Left lung (tissue), 10 donors: ENCODE data around the gene AK5. TPM values are rescaled to one million over a fixed set of nuclear protein-coding genes. Genes with fewer than 3 reads are reported as not detected.

Source experiments
- ATAC-seq: fragments of 200-7000 bp; cut with Tn5 transposase; one replicate; pipeline ENCODE4 v1.9.1; 2020; ENCODE audit warnings: moderate library complexity
- DNase-seq, 4 donors: peaks; one replicate each; pipeline ENCODE4 v3.0.0-alpha.2; 2013 to 2020
- H3K27ac ChIP-seq, 2 donors: fragments of 200-600 bp; sonication (generic) in 1 of 2; one replicate each; pipeline versions ENCODE4 v1.5.0 to v1.8.0; 2020 to 2021
- H3K27me3 ChIP-seq, 2 donors: fragments of 200-600 bp; sonication (generic) in 1 of 2; one replicate each; pipeline versions ENCODE4 v1.5.0 to v1.8.0; 2020 to 2021
- H3K36me3 ChIP-seq, 2 donors: fragments of 200-600 bp; sonication (generic) in 1 of 2; one replicate each; pipeline versions ENCODE4 v1.5.0 to v1.8.0; 2020 to 2021
- H3K4me1 ChIP-seq, 2 donors: fragments of 200-600 bp; one replicate each; pipeline ENCODE4 v1.8.0; 2021
- H3K4me3 ChIP-seq, 2 donors: fragments of 200-600 bp; sonication (generic) in 1 of 2; one replicate each; pipeline versions ENCODE4 v1.5.0 to v1.8.0; 2020 to 2021; ENCODE audit warnings: mild to moderate bottlenecking in 1 of 2
- H3K9me3 ChIP-seq, 2 donors: fragments of 200-600 bp; sonication (generic) in 1 of 2; one replicate each; pipeline versions ENCODE4 v1.5.0 to v1.8.0; 2020 to 2021
- CTCF ChIP-seq, 2 donors: fragments of 200-600 bp; sonication (generic) in 1 of 2; IDR thresholded peaks; one replicate each; pipeline versions ENCODE4 v1.5.0 to v1.8.0; 2021; ENCODE audit warnings: antibody characterized with exemption in 2 of 2
- intact Hi-C, 2 donors: fragments of 100-400 bp; cut with DNase I; formaldehyde crosslinking; loops; one replicate each; pipeline versions ENCODE4 v1.11.2 to v1.14.2; 2022
- polyA plus RNA-seq, 6 donors: library from polyadenylated mRNA; unstranded; fragments of 120-200 nt; gene quantifications; one replicate each; pipeline ENCODE4 v1.2.1, GENCODE V29; 2013; ENCODE audit not compliant: insufficient read length in 6 of 6
- total RNA-seq, 2 donors: library from RNA; stranded (reverse); fragmentation: NEBNext Ultra II Directional; extraction: Animal tissue kit (Norgen Biotek cat#: 25700); gene quantifications; one replicate each; pipeline ENCODE4 v1.2.1, GENCODE V29; 2021
- donor health status: DM: no; HTN: yes; CAD: no.
- donor health status: DM: no; HTN: no; CAD: no.

AK5 gene
- total and polyA plus RNA-seq, 8 donors = 0.29 to 1.4 (median 0.80) TPM

DNA sequence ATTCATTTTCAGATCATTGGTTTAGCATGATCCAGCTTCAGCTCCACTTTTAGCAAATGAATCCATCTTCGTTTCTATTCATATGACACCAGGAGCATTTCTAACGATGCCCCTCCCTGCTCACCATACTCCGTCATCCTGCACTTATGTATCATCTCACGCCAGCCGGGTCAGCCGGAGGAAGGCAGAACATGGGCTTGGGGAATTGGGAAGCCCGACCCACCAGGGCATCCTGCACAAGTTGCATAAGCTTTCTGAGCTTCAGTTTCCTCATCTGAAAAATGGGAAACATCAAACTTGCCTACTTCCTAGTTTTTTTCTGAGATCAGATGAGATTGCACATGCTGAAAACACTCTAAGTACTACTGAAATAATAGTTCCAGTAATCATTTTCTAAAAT, 194.7 kb downstream of the AK5 start:
- no peak for TF ChIP-seq CTCF (IDR thresholded peaks at IDR 0.05)

GRCh38 chr1:77484334-77484733, 202.5 kb downstream of the AK5 start:
- DNase-seq (no peak), ATAC-seq (no peak)
- Histone ChIP-seq H3K27ac (no peak overlapping the region), H3K4me3 (no peak overlapping the region), H3K4me1 (no peaks in the 10 kb centered on the region), H3K27me3 (no peaks in the 10 kb centered on the region), H3K36me3 (no peaks in the 10 kb centered on the region), H3K9me3 (no peaks in the 10 kb centered on the region)
- intact Hi-C loops = no loop called here
- no peak for TF ChIP-seq CTCF (IDR thresholded peaks at IDR 0.05)

More for the DNA sequence above, 194.7 kb downstream of the AK5 start:
- peaks cover 0 to 6% of the 10 kb centered on the region in 2 donors for H3K4me1 ChIP-seq
- no peaks in the 10 kb centered on the region for H3K27me3 ChIP-seq
- intact Hi-C loops = no loop called here
- DNase-seq (peak in 1 of 4 donors; percentile 43), ATAC-seq (peak; percentile 49)
- no peak overlapping the region for H3K27ac ChIP-seq
- no peak overlapping the region for H3K4me3 ChIP-seq
- no peaks in the 10 kb centered on the region for H3K9me3 ChIP-seq
- H3K36me3 ChIP-seq = no peaks in the 10 kb centered on the region

- no peaks in the 10 kb centered on the region for H3K36me3 ChIP-seq
- H3K9me3 ChIP-seq = no peaks in the 10 kb centered on the region
- intact Hi-C loops = no loop called here
- no peak for DNase-seq
- no peaks in the 10 kb centered on the region for H3K27me3 ChIP-seq
- H3K4me1 ChIP-seq = no peaks in the 10 kb centered on the region
- H3K4me3 ChIP-seq = no peak overlapping the region
- TF ChIP-seq CTCF (IDR thresholded peaks at IDR 0.05) = no peak
- ATAC-seq = no peak
- no peak overlapping the region for H3K27ac ChIP-seq
Observed at GRCh38 chr1:77484926-77485325, 203.1 kb downstream of the AK5 start.

- Histone ChIP-seq H3K27ac (no peak overlapping the region), H3K9me3 (no peaks in the 10 kb centered on the region), H3K27me3 (no peaks in the 10 kb centered on the region), H3K4me3 (no peak overlapping the region), H3K36me3 (no peaks in the 10 kb centered on the region), H3K4me1 (no peaks in the 10 kb centered on the region)
- intact Hi-C loops = no loop called here
- TF ChIP-seq CTCF (IDR thresholded peaks at IDR 0.05) = no peak
- ATAC-seq (no peak), DNase-seq (no peak)
Observed at GRCh38 chr1:77487631-77488030, 205.8 kb downstream of the AK5 start.

DNA sequence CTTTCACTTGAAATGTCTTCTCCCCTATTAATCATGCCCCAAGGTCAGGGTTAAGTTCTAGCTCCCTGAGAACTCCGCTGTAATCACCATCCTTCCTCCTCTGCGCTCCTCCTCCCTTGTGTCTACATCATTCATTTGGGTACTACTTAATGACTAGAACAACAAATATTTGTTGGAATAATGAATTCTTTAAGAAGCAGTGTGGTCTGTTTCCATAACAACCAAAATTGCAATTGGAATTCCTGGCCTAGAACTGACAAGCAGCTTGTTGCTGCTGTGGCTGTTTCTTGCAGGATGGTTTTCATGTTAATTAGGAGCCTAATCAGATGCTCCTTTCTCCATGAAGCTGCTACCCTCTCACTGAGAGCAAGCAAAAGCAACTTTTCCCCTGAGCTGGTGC, 208.1 kb downstream of the AK5 start:
- Histone ChIP-seq H3K36me3 (no peaks in the 10 kb centered on the region), H3K4me3 (no peak overlapping the region), H3K27ac (no peak overlapping the region), H3K4me1 (no peaks in the 10 kb centered on the region), H3K9me3 (no peaks in the 10 kb centered on the region), H3K27me3 (no peaks in the 10 kb centered on the region)
- ATAC-seq (no peak), DNase-seq (no peak)
- intact Hi-C loops = no loop called here
- TF ChIP-seq CTCF (IDR thresholded peaks at IDR 0.05) = no peak
